ENCODE data around the gene EPS15.

The EPS15 gene

DNA sequence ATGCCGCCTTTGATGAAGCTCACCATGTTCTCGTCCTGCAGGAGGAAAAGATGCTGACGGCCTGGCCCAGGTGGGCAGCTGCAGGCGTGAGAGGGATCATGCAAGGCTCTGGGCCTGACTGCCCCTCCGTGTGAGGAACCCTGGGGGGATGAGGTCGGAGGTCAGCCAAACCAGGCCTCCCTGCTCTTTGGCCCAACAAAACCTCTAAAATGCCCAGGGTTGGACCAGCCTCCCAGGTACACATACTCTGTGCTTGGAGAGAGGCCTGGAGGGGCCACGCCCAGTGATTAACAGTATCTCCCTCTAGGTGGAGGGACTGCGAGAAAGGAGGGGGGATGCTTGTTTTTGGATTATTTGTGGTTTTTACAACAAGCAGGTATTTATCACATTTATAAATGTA, 209.8 kb downstream of the EPS15 start:
- H3K4me2 ChIP-seq (ENCODE audit: low read depth, low read length, poor library complexity, severe bottlenecking), result no peak overlapping the region
- no peaks in the 10 kb centered on the region for H3K36me3 ChIP-seq (ENCODE audit: insufficient read depth, low read length)
- no peaks in the 10 kb centered on the region for H3K27me3 ChIP-seq (ENCODE audit: insufficient read depth, low read length, poor library complexity, severe bottlenecking)
- no peaks in the 10 kb centered on the region for H3K79me2 ChIP-seq (ENCODE audit: insufficient read depth, low read length)
- H3K9me2 ChIP-seq (replicated peaks; ENCODE audit: low read depth, low read length), result no peaks in the 10 kb centered on the region
- H4K20me1 ChIP-seq (ENCODE audit: insufficient read depth, low read length, poor library complexity, severe bottlenecking), result no peaks in the 10 kb centered on the region
- no peaks in the 10 kb centered on the region for H3F3A ChIP-seq (ENCODE audit: low read depth)
- no peak overlapping the region for H3K9ac ChIP-seq (ENCODE audit: low read depth, low read length, poor library complexity, severe bottlenecking)
- TF ChIP-seq, protein P1, sequence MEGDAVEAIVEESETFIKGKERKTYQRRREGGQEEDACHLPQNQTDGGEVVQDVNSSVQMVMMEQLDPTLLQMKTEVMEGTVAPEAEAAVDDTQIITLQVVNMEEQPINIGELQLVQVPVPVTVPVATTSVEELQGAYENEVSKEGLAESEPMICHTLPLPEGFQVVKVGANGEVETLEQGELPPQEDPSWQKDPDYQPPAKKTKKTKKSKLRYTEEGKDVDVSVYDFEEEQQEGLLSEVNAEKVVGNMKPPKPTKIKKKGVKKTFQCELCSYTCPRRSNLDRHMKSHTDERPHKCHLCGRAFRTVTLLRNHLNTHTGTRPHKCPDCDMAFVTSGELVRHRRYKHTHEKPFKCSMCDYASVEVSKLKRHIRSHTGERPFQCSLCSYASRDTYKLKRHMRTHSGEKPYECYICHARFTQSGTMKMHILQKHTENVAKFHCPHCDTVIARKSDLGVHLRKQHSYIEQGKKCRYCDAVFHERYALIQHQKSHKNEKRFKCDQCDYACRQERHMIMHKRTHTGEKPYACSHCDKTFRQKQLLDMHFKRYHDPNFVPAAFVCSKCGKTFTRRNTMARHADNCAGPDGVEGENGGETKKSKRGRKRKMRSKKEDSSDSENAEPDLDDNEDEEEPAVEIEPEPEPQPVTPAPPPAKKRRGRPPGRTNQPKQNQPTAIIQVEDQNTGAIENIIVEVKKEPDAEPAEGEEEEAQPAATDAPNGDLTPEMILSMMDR (conservative IDR thresholded peaks at IDR 0.05; ENCODE audit: low read length), result no peak
- TF ChIP-seq EZH2phosphoT487 (IDR thresholded peaks at IDR 0.05; ENCODE audit: borderline replicate concordance), result no peak
- H3K4me3 ChIP-seq (ENCODE audit: low read length, poor library complexity, severe bottlenecking), result no peak overlapping the region
- no peak overlapping the region for H2AFZ ChIP-seq (ENCODE audit: low read length)
- H3K4me1 ChIP-seq (ENCODE audit: insufficient read depth, low read length, poor library complexity, severe bottlenecking), result peaks cover 23% of the 10 kb centered on the region
- H3K9me3 ChIP-seq (ENCODE audit: insufficient read depth, low read depth, low read length), result no peaks in the 10 kb centered on the region

DNA sequence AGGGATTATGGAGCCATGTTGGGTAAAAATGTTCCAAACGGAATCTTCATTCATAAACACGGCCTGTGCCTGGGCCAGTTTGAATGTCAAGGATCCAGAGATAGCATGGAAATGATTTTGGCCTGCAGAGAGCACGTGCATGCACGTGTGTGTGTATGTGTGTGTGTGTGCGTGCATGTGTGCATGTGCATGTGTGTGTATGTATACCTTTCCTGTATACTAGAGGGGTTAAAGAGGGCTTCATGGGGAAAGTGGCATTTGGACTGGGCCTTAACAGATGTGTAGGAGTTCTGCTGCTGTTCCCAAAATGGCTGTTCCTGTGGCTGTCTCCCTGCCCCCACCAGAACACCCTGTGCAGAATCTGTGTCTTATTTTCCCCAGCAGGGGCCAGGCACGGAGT, 210.4 kb downstream of the EPS15 start:
- Histone ChIP-seq H3F3A (ENCODE audit: low read depth) (no peaks in the 10 kb centered on the region), H3K4me1 (ENCODE audit: insufficient read depth, low read length, poor library complexity, severe bottlenecking) (peaks cover 16% of the 10 kb centered on the region), H4K20me1 (ENCODE audit: insufficient read depth, low read length, poor library complexity, severe bottlenecking) (no peaks in the 10 kb centered on the region), H3K79me2 (ENCODE audit: insufficient read depth, low read length) (no peaks in the 10 kb centered on the region), H3K9me3 (ENCODE audit: insufficient read depth, low read depth, low read length) (no peaks in the 10 kb centered on the region), H3K27me3 (ENCODE audit: insufficient read depth, low read length, poor library complexity, severe bottlenecking) (no peaks in the 10 kb centered on the region), H3K4me3 (ENCODE audit: low read length, poor library complexity, severe bottlenecking) (no peak overlapping the region), H3K9ac (ENCODE audit: low read depth, low read length, poor library complexity, severe bottlenecking) (no peak overlapping the region), H2AFZ (ENCODE audit: low read length) (no peak overlapping the region), H3K36me3 (ENCODE audit: insufficient read depth, low read length) (no peaks in the 10 kb centered on the region), H3K4me2 (ENCODE audit: low read depth, low read length, poor library complexity, severe bottlenecking) (no peak overlapping the region), H3K9me2 (replicated peaks; ENCODE audit: low read depth, low read length) (no peaks in the 10 kb centered on the region)
- TF ChIP-seq EZH2phosphoT487 (IDR thresholded peaks at IDR 0.05; ENCODE audit: borderline replicate concordance), result no peak
- TF ChIP-seq, protein P1 (conservative IDR thresholded peaks at IDR 0.05; ENCODE audit: low read length), result no peak

DNA sequence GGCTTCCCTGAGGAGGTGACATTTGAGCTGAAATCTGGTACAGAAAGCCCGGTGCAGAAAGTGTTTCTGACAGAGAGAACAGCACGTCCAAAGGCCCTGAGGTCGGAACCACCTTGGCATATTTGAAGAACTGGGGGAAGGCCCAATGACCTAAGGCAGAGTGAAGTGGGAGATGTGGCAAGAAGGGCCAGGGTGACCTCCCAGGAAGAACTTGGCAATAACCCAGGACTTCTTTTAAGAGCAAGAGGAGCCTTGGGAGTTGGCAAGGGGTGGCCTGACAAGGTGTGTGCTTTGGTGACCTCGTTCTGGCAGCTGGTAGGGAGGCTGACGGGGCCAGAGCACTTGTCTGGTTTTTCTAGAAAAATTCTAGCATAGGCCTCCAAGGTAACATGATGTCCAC, 212.1 kb downstream of the EPS15 start:
- Histone ChIP-seq H3K79me2 (ENCODE audit: insufficient read depth, low read length) (no peaks in the 10 kb centered on the region), H3K36me3 (ENCODE audit: insufficient read depth, low read length) (no peaks in the 10 kb centered on the region)

More for the DNA sequence above, 212.1 kb downstream of the EPS15 start:
- peaks cover 12% of the 10 kb centered on the region for H3K4me1 ChIP-seq (ENCODE audit: insufficient read depth, low read length, poor library complexity, severe bottlenecking)
- H3K9me2 ChIP-seq (replicated peaks; ENCODE audit: low read depth, low read length), result no peaks in the 10 kb centered on the region
- TF ChIP-seq, protein P1 (conservative IDR thresholded peaks at IDR 0.05; ENCODE audit: low read length), result no peak
- TF ChIP-seq EZH2phosphoT487 (IDR thresholded peaks at IDR 0.05; ENCODE audit: borderline replicate concordance), result no peak
- no peaks in the 10 kb centered on the region for H3K27me3 ChIP-seq (ENCODE audit: insufficient read depth, low read length, poor library complexity, severe bottlenecking)
- H3K4me2 ChIP-seq (ENCODE audit: low read depth, low read length, poor library complexity, severe bottlenecking), result no peak overlapping the region
- no peaks in the 10 kb centered on the region for H3K9me3 ChIP-seq (ENCODE audit: insufficient read depth, low read depth, low read length)
- no peak overlapping the region for H3K9ac ChIP-seq (ENCODE audit: low read depth, low read length, poor library complexity, severe bottlenecking)
- H2AFZ ChIP-seq (ENCODE audit: low read length), result no peak overlapping the region
- H3F3A ChIP-seq (ENCODE audit: low read depth), result no peaks in the 10 kb centered on the region
- no peak overlapping the region for H3K4me3 ChIP-seq (ENCODE audit: low read length, poor library complexity, severe bottlenecking)
- H4K20me1 ChIP-seq (ENCODE audit: insufficient read depth, low read length, poor library complexity, severe bottlenecking), result no peaks in the 10 kb centered on the region

All from Loucy (cell line).